Thyroid gland (tissue), 4 donors: ENCODE measurements around the gene SLC18A2. TPM values are rescaled to one million over a fixed set of nuclear protein-coding genes. Genes with fewer than 3 reads are reported as not detected.

Experiments
- DNase-seq, 2 donors: peaks; one replicate each; pipeline ENCODE4 v3.0.0-alpha.2; 2019
- H3K27ac ChIP-seq, 3 donors: fragments of 200-600 bp; sonication (generic); 1 replicate in 2 of 3; 2 replicates in 1 of 3; pipeline ENCODE4 v1.5.1; 2016 to 2019; ENCODE audit warnings: mild to moderate bottlenecking in 1 of 3, moderate library complexity in 1 of 3
- H3K27me3 ChIP-seq: fragments of 200-600 bp; sonication (generic); one replicate; pipeline ENCODE4 v1.5.1; 2019
- H3K36me3 ChIP-seq, 2 donors: fragments of 200-600 bp; sonication (generic); one replicate each; pipeline ENCODE4 v1.5.1; 2016 to 2019
- H3K4me1 ChIP-seq, 2 donors: fragments of 200-600 bp; sonication (generic); one replicate each; pipeline ENCODE4 v1.5.1; 2017 to 2019
- H3K4me3 ChIP-seq, 3 donors: fragments of 200-600 bp; sonication (generic); replicated peaks in 1 of 3; 1 replicate in 2 of 3; 2 replicates in 1 of 3; pipeline ENCODE4 v1.5.1; 2016; ENCODE audit warnings: mild to moderate bottlenecking in 1 of 3
- H3K9me3 ChIP-seq: fragments of 200-600 bp; sonication (generic); one replicate; pipeline ENCODE4 v1.5.1; 2017
- CTCF ChIP-seq, 6 experiments: fragments of 200-600 bp in 3 of 6; fragments of 450-650 bp in 3 of 6; sonication (generic) in 3 of 6; IDR thresholded peaks; one replicate each; pipeline ENCODE4 v1.5.1; 2016 to 2019; ENCODE audit warnings: antibody characterized with exemption in 6 of 6, mild to moderate bottlenecking in 2 of 6, inconsistent platforms in 1 of 6, moderate library complexity in 1 of 6
- POLR2A ChIP-seq, 2 donors: fragments of 450-650 bp; IDR thresholded peaks; one replicate each; pipeline ENCODE4 v1.6.1; 2017; ENCODE audit warnings: antibody characterized with exemption in 2 of 2, mild to moderate bottlenecking in 2 of 2, moderate library complexity in 1 of 2
- WGBS, 2 donors: methylation state at CpG; one replicate each; pipeline ENCODE4 v1.1.5; 2017; 5-methylcytosine and 5-hydroxymethylcytosine counted together
- intact Hi-C: fragments of 100-400 bp; cut with DNase I; formaldehyde crosslinking; loops from one replicate; pipeline ENCODE4 v1.15.1; 2023
- total RNA-seq, 4 donors: library from RNA; depleted of rRNA; stranded (reverse); fragments of >200 nt; gene quantifications; one replicate each; pipeline ENCODE4 v1.2.3, GENCODE V29; 2016

Gene SLC18A2
- total RNA-seq, 4 donors from 2014 or later, result 0.13 TPM; not detected in 3

- H3K27me3 ChIP-seq, result no peaks in the 10 kb centered on the region
- no peak overlapping the region for H3K4me3 ChIP-seq
- TF ChIP-seq POLR2A (IDR thresholded peaks at IDR 0.05) (no peak), CTCF (IDR thresholded peaks at IDR 0.05) (peak in 3 of 6 experiments; percentile 17 to 48 (median 23))
- peaks cover 11 to 13% of the 10 kb centered on the region in 2 donors for H3K4me1 ChIP-seq
- intact Hi-C loops, result no loop called here
- no peak overlapping the region for H3K27ac ChIP-seq
- DNase-seq, result no peak
- no peaks in the 10 kb centered on the region for H3K9me3 ChIP-seq
- no peaks in the 10 kb centered on the region for H3K36me3 ChIP-seq
Measured at GRCh38 chr10:117318909-117319308, 78.0 kb downstream of the SLC18A2 start.

- peaks cover 11 to 13% of the 10 kb centered on the region in 2 donors for H3K4me1 ChIP-seq
- no peak overlapping the region for H3K27ac ChIP-seq
- H3K27me3 ChIP-seq, result no peaks in the 10 kb centered on the region
- WGBS, 2 donors, result 73 to 75% methylated on average over 1 of the region's 1 CpG
- TF ChIP-seq CTCF (IDR thresholded peaks at IDR 0.05) (peak in 4 of 6 experiments; percentile 16 to 70 (median 66)), POLR2A (IDR thresholded peaks at IDR 0.05) (no peak)
- DNase-seq, result no peak
- no peaks in the 10 kb centered on the region for H3K9me3 ChIP-seq
- no peaks in the 10 kb centered on the region for H3K36me3 ChIP-seq
- intact Hi-C loops, result loop anchor here (5.0 kb wide), 1 partner anchor 103 kb away; no protein-coding TSS in a partner anchor
- no peak overlapping the region for H3K4me3 ChIP-seq
Measured at GRCh38 chr10:117320050-117320665, 79.2 kb downstream of the SLC18A2 start.

DNA sequence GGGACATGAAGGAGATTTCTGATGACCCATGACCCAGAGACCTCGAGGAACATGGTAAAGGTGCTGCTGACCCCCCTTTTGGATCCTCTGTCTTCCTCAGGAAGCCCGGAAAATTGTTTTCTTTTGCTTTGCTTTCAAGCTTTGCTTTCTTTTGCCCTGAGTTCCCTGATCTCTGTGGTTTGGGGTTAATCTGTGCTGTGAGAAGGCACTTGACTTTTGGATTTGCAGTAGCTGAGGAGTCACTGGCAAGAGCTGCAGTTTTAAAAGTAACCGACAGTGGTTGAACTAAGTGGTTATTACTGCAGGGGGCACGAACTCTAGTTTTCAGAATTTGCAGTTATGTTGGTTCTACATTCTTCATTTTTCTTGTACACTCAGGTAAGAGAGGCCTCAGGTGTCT, 81.3 kb downstream of the SLC18A2 start:
- WGBS, 2 donors, result 24 to 31% methylated on average over 4 of the region's 4 CpGs
- Histone ChIP-seq H3K36me3 (no peaks in the 10 kb centered on the region), H3K27me3 (no peaks in the 10 kb centered on the region), H3K9me3 (no peaks in the 10 kb centered on the region), H3K4me3 (no peak overlapping the region), H3K27ac (peak overlapping the region in 1 of 3 donors; percentile 11), H3K4me1 (peaks cover 18 to 22% of the 10 kb centered on the region in 2 donors)
- intact Hi-C loops, result loop anchor here (5.0 kb wide), 1 partner anchor 105 kb away; no protein-coding TSS in a partner anchor
- peak in 3 of 6 experiments; percentile 27 to 45 (median 32) for TF ChIP-seq CTCF (IDR thresholded peaks at IDR 0.05)
- no peak for TF ChIP-seq POLR2A (IDR thresholded peaks at IDR 0.05)
- peak; percentile 3 to 9 for DNase-seq

GRCh38 chr10:117324367-117324766, 83.5 kb downstream of the SLC18A2 start:
- no peak for DNase-seq
- intact Hi-C loops, result loop anchor here (5.0 kb wide), 1 partner anchor 107 kb away; no protein-coding TSS in a partner anchor
- H3K4me3 ChIP-seq, result no peak overlapping the region
- no peak for TF ChIP-seq POLR2A (IDR thresholded peaks at IDR 0.05)
- no peak for TF ChIP-seq CTCF (IDR thresholded peaks at IDR 0.05)
- no peaks in the 10 kb centered on the region for H3K27me3 ChIP-seq
- H3K36me3 ChIP-seq, result no peaks in the 10 kb centered on the region
- H3K27ac ChIP-seq, result no peak overlapping the region
- H3K9me3 ChIP-seq, result no peaks in the 10 kb centered on the region
- peaks cover 24 to 25% of the 10 kb centered on the region in 2 donors for H3K4me1 ChIP-seq
- 96 to 98% methylated on average over 2 of the region's 2 CpGs for whole genome bisulfite sequencing, 2 donors

DNA sequence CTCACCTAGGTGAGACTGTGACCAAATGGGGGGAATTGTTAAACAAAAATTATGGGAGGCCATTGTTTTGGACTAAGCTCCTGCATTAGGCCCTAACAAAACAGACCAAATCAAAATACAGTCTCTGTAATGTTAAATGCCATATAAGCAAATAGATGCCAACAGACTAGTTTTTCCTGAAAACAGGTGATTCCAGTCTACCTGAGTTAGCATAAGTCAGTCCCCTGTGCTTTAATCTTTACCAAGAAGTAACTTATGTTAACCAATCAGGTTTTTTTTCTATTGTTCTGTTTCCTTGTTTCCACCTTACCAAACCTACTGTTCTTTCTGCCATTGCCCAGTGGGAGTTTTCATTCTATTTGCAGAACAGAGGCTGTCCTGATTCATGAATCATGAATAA, 86.3 kb downstream of the SLC18A2 start:
- intact Hi-C loops, result no loop called here
- no peaks in the 10 kb centered on the region for H3K36me3 ChIP-seq
- TF ChIP-seq POLR2A (IDR thresholded peaks at IDR 0.05), result no peak
- TF ChIP-seq CTCF (IDR thresholded peaks at IDR 0.05), result no peak

More for the DNA sequence above, 86.3 kb downstream of the SLC18A2 start:
- H3K4me3 ChIP-seq, result no peak overlapping the region
- H3K4me1 ChIP-seq, result peaks cover 20 to 21% of the 10 kb centered on the region in 2 donors
- H3K27me3 ChIP-seq, result no peaks in the 10 kb centered on the region
- H3K9me3 ChIP-seq, result no peaks in the 10 kb centered on the region
- no peak overlapping the region for H3K27ac ChIP-seq
- DNase-seq, result no peak
